Activated T-helper 2 cell treated with anti-CD3 and anti-CD28 coated beads, Interferon-gamma antibody, Interleukin-2, Interleukin-4, amounts not matched to agents 10 μg/mL and 5 μg/mL and 100 μg/mL, durations not matched to agents 14 hours and 24 hours and 36 hours (primary cell): ENCODE measurements around the gene PGAM1. TPM values are rescaled to one million over a fixed set of nuclear protein-coding genes. Genes with fewer than 3 reads are reported as not detected.
A peak's percentile ranks its signal among the peaks of the same experiment; 100 is the strongest.

Experiments
- DNase-seq: peaks from one replicate; pipeline ENCODE4 v3.0.0; 2021; ENCODE audit warnings: low spot score
- H3K27ac Mint-ChIP-seq: one replicate; pipeline ENCODE4 v1.8.0; 2021; ENCODE audit warnings: mixed read lengths
- H3K27me3 Mint-ChIP-seq: one replicate; pipeline ENCODE4 v1.8.0; 2021; ENCODE audit warnings: low read depth, mixed read lengths
- H3K36me3 Mint-ChIP-seq: one replicate; pipeline ENCODE4 v1.8.0; 2021; ENCODE audit warnings: low read depth, mixed read lengths
- H3K4me1 Mint-ChIP-seq: one replicate; pipeline ENCODE4 v1.8.0; 2021; ENCODE audit warnings: low read depth, mixed read lengths
- H3K4me3 Mint-ChIP-seq: one replicate; pipeline ENCODE4 v1.8.0; 2021; ENCODE audit warnings: low read depth, mild to moderate bottlenecking, moderate library complexity, mixed read lengths
- H3K9me3 Mint-ChIP-seq: one replicate; pipeline ENCODE4 v1.8.0; 2021; ENCODE audit warnings: mixed read lengths
- intact Hi-C: fragments of 100-400 bp; cut with micrococcal nuclease; formaldehyde crosslinking; loops from one replicate; pipeline ENCODE4 v1.15.1; 2023
- total RNA-seq: library from RNA; stranded (reverse); gene quantifications from 2 replicates; pipeline ENCODE4 v1.2.3, GENCODE V29; 2022

PGAM1 gene
- 877 and 885 TPM in 2 replicates for total RNA-seq

GRCh38 chr10:97425964-97426775 lies at the start of gene PGAM1:
TSS of gene PGAM1 (plus strand) at chr10:97426191. CDS start at chr10:97426308, 117 bp downstream.
- Mint-ChIP-seq H3K9me3 (no peaks in the 10 kb centered on the region), H3K27ac (peak within 1 kb of the TSS; percentile 98), H3K4me3 (peak within 1 kb of the TSS; percentile 86), H3K4me1 (peaks cover 34% of the 10 kb centered on the region), H3K36me3 (peaks cover 53% of the 10 kb centered on the region), H3K27me3 (no peaks in the 10 kb centered on the region)
- DNase-seq, result peak; percentile 96
- intact Hi-C loops, result loop anchor here (2.0 to 10.0 kb wide), 2 partner anchors 73 to 219 kb away; partner anchors contain the start of genes MMS19, PI4K2A and UBTD1

- intact Hi-C loops, result no loop called here
- Mint-ChIP-seq H3K4me1 (no peaks in the 10 kb centered on the region), H3K4me3 (no peak overlapping the region), H3K27ac (no peak overlapping the region), H3K27me3 (no peaks in the 10 kb centered on the region), H3K9me3 (no peaks in the 10 kb centered on the region), H3K36me3 (peaks cover 54% of the 10 kb centered on the region)
- DNase-seq, result no peak
Observed at GRCh38 chr10:97376413-97376812, 49.6 kb upstream of the PGAM1 start.

- no peak overlapping the region for H3K27ac Mint-ChIP-seq
- peaks cover 44% of the 10 kb centered on the region for H3K36me3 Mint-ChIP-seq
- no peaks in the 10 kb centered on the region for H3K27me3 Mint-ChIP-seq
- intact Hi-C loops, result no loop called here
- DNase-seq, result no peak
- H3K4me3 Mint-ChIP-seq, result no peak overlapping the region
- H3K9me3 Mint-ChIP-seq, result no peaks in the 10 kb centered on the region
- no peaks in the 10 kb centered on the region for H3K4me1 Mint-ChIP-seq
Observed at GRCh38 chr10:97378933-97379921, 46.8 kb upstream of the PGAM1 start.

GRCh38 chr10:97380516-97380915 lies 45.5 kb upstream of the PGAM1 start:
- no peaks in the 10 kb centered on the region for H3K27me3 Mint-ChIP-seq
- H3K27ac Mint-ChIP-seq, result no peak overlapping the region
- intact Hi-C loops, result no loop called here
- no peaks in the 10 kb centered on the region for H3K9me3 Mint-ChIP-seq
- H3K36me3 Mint-ChIP-seq, result peaks cover 44% of the 10 kb centered on the region
- H3K4me3 Mint-ChIP-seq, result no peak overlapping the region
- no peak for DNase-seq
- H3K4me1 Mint-ChIP-seq, result no peaks in the 10 kb centered on the region

DNA sequence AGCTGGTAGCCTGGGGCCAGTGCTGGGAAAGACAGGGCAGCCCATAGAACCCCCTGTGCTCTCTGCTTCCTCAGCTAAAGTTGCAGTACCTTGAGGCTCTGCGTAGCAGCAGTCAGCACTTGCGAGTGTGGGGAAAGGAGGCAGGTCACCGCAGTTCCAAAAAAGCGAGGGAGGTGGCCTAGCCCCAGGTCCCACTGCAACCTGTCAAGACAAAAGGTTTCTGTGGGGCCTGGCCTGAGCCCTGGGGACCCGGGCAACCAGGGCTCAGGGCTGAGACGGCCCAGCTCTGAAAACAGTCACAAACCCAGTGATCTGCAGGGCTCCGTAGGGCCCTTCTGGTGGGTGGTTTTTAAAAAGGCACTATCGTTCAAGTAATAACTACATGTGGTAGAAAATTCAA lies 44.4 kb upstream of the PGAM1 start:
- no peak overlapping the region for H3K27ac Mint-ChIP-seq
- peaks cover 40% of the 10 kb centered on the region for H3K36me3 Mint-ChIP-seq
- H3K4me1 Mint-ChIP-seq, result no peaks in the 10 kb centered on the region
- intact Hi-C loops, result no loop called here
- no peak for DNase-seq
- H3K27me3 Mint-ChIP-seq, result no peaks in the 10 kb centered on the region
- H3K9me3 Mint-ChIP-seq, result no peaks in the 10 kb centered on the region
- no peak overlapping the region for H3K4me3 Mint-ChIP-seq

DNA sequence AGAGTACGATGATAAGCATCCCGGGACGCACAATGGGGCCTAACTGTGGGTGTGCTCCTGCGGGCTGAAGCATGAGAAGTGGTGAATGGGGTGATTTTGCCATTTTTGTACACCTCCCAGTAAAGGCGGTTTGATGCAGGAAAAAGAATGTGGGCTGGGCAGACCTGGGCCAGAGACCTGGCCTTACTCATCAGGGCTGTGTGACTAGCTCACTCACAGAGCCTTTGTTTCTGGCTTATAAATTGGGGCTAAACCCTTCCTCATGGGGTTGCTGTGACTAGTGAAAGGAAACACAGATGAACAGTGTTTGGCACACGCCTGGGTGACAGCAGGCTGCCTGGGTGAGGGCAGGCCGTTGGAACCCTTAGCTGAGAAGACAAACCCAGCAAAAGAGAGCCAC lies 42.8 kb upstream of the PGAM1 start:
- Mint-ChIP-seq H3K27ac (no peak overlapping the region), H3K27me3 (no peaks in the 10 kb centered on the region), H3K36me3 (peaks cover 39% of the 10 kb centered on the region), H3K4me3 (no peak overlapping the region), H3K9me3 (no peaks in the 10 kb centered on the region), H3K4me1 (no peaks in the 10 kb centered on the region)
- no peak for DNase-seq
- intact Hi-C loops, result no loop called here

DNA sequence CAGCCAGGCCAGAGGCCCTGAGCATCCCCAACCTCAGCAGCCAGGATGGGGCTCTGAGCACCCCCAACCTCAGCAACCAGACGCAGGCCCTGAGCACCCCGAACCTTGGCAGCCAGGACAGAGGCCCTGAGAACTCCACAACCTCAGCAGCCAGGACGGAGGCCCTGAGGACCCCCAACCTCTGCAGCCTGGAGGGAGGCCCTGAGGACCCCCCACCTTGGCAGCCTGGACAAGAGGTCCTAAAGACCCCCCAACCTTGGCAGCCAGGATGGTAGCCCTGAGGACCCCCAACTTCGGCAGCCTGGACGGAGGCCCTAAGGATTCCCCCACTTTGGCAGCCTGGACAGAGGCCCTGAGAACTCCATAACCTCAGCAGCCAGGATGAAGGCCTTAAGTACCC lies 41.8 kb upstream of the PGAM1 start:
- DNase-seq, result no peak
- Mint-ChIP-seq H3K4me3 (no peak overlapping the region), H3K4me1 (no peaks in the 10 kb centered on the region), H3K9me3 (no peaks in the 10 kb centered on the region), H3K27ac (no peak overlapping the region), H3K36me3 (peaks cover 40% of the 10 kb centered on the region), H3K27me3 (no peaks in the 10 kb centered on the region)
- intact Hi-C loops, result no loop called here

DNA sequence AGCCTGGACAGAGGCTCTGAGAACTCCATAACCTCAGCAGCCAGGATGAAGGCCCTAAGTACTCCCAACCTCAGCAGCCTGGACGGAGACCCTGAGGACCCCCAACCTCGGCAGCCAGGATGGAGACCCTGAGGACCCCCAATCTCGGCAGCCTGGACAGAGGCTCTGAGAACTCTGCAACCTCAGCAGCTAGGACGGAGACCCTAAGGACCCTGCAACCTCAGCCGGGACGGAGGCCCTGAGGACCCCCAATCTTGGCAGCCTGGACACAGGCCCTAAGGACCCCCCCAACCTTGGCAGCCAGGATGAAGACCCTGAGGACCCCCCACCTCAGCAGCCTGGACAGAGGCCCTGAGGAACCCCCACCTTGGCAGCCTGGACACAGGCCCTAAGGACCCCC lies 41.4 kb upstream of the PGAM1 start:
- Mint-ChIP-seq H3K4me3 (no peak overlapping the region), H3K9me3 (no peaks in the 10 kb centered on the region), H3K27ac (no peak overlapping the region), H3K36me3 (peaks cover 38% of the 10 kb centered on the region), H3K4me1 (no peaks in the 10 kb centered on the region), H3K27me3 (no peaks in the 10 kb centered on the region)
- no peak for DNase-seq
- intact Hi-C loops, result no loop called here

GRCh38 chr10:97385565-97385964 lies 40.4 kb upstream of the PGAM1 start:
- Mint-ChIP-seq H3K27ac (no peak overlapping the region), H3K4me1 (no peaks in the 10 kb centered on the region), H3K9me3 (no peaks in the 10 kb centered on the region), H3K4me3 (no peak overlapping the region), H3K27me3 (no peaks in the 10 kb centered on the region), H3K36me3 (peaks cover 39% of the 10 kb centered on the region)
- intact Hi-C loops, result no loop called here
- no peak for DNase-seq

DNA sequence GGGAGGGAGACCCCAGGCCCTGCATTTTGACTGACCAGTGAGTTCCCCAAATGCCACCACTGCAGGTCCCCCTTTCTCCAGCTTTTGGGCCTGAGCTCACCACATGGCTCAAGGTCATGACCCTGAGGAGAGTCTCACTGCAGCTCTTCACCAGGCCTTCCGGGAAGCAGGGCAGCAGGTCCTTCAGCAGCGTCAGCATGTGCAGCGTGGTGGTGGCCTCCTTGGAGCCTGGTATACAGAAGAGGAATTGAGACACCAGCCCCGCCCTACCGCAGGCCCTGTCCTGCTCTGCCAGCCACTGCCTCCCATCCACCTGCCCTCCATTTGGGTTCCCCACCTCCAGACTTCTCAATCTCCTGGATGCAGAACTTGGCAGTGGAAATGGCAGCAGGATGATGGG lies 37.8 kb upstream of the PGAM1 start:
- Mint-ChIP-seq H3K36me3 (peaks cover 37% of the 10 kb centered on the region), H3K4me3 (no peak overlapping the region), H3K4me1 (no peaks in the 10 kb centered on the region), H3K9me3 (no peaks in the 10 kb centered on the region), H3K27me3 (no peaks in the 10 kb centered on the region), H3K27ac (no peak overlapping the region)
- intact Hi-C loops, result no loop called here
- no peak for DNase-seq

DNA sequence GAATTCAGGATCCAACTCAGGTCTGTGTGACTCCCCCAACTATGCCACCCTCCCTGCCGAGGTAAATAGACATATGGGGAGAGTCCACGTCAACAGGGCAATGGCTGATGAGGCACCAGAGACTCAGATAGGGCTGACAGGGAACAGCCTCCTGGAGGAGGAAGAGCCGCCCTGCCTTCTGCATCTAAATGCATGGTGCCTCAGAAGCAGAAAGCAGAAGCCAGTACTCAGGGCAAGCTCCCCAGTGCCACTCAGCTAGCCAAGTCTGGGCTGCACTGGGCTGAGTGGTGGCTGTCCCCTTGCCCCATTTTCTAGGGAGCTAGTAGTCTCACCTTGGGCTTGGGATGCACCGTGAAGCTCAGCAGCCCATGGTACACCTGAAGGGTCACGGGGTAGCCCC lies 35.9 kb upstream of the PGAM1 start:
- Mint-ChIP-seq H3K36me3 (peaks cover 43% of the 10 kb centered on the region), H3K27me3 (no peaks in the 10 kb centered on the region), H3K4me1 (no peaks in the 10 kb centered on the region), H3K4me3 (no peak overlapping the region), H3K27ac (no peak overlapping the region), H3K9me3 (no peaks in the 10 kb centered on the region)
- intact Hi-C loops, result no loop called here
- DNase-seq, result no peak

DNA sequence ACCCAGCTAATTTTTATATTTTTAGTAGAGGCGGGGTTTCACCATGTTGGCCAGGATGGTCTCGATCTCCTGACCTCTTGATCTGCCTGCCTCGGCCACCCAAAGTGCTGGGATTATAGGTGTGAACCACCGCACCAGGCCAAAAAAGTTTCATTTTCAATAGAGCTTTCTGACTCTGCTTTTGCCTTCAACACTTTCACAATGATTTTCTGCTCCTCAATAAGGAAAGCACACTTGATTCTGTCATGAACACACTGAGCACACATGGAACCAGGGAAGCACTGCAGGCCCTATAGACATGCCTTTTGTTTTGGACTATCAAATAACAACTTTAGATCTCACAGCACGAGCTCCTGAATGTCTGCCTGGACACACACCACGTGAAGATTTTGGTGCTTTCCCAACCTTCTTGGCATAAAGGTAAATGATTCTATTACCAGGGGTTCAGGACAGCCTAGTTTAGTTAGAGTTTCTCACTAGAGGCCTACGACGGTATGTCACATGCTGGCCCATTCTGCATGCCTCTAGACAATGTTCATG lies 32.9 kb upstream of the PGAM1 start:
- Mint-ChIP-seq H3K36me3 (peaks cover 45% of the 10 kb centered on the region), H3K27me3 (no peaks in the 10 kb centered on the region), H3K27ac (no peak overlapping the region), H3K4me3 (no peak overlapping the region), H3K9me3 (no peaks in the 10 kb centered on the region), H3K4me1 (no peaks in the 10 kb centered on the region)
- no peak for DNase-seq
- intact Hi-C loops, result no loop called here

DNA sequence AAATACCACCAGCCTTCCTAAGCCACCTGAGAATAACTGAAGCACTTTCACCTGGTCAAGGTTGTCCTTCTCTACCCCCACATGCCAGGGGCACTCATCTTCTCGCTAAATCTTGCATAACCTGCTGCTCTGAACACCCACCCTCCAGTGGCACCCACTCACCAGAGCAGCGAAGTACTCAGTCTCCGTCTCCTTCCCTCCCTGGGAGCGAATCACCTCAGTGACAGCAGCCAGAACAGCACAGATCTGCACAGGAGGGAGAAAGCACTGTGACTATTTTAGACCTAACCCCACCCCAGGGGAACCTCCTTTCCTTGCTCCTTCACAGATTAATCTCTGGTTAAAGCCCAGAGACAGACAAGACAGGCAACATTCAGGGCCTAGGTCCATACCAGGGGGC lies 29.9 kb upstream of the PGAM1 start:
- intact Hi-C loops, result no loop called here
- H3K36me3 Mint-ChIP-seq, result peaks cover 38% of the 10 kb centered on the region
- no peaks in the 10 kb centered on the region for H3K27me3 Mint-ChIP-seq
- no peak overlapping the region for H3K27ac Mint-ChIP-seq
- DNase-seq, result no peak
- no peaks in the 10 kb centered on the region for H3K9me3 Mint-ChIP-seq
- no peak overlapping the region for H3K4me3 Mint-ChIP-seq
- peaks cover 4% of the 10 kb centered on the region for H3K4me1 Mint-ChIP-seq
